OCI-LY7 (cell line): ENCODE results near the gene FOSB. TPM values are rescaled to one million over a fixed set of nuclear protein-coding genes. Genes with fewer than 3 reads are reported as not detected.
A peak's percentile ranks its signal among the peaks of the same experiment; 100 is the strongest.

Experiments used
- BruUV-seq: library from RNA; stranded (reverse); fragments of 400-500 nt; replicated peaks from 2 replicates; lab custom pipeline; 2021; lab: Mats Ljungman, UMichigan
- CTCF ChIA-PET: fragments of 300-600 bp; sonication (Branson Sonifier 250); formaldehyde crosslinking; loops from one replicate; lab custom pipeline; 2022; ENCODE audit warnings: antibody characterized with exemption; ENCODE audit not compliant: unreplicated experiment; lab: Charles Lee
- POLR2A ChIA-PET: fragments of 300-600 bp; sonication (Branson Sonifier 250); formaldehyde crosslinking; loops from one replicate; lab custom pipeline; 2022; ENCODE audit warnings: antibody characterized with exemption; lab: Charles Lee
- DNase-seq: peaks from one replicate; pipeline ENCODE4 v3.0.0-alpha.2; 2015; ENCODE audit warnings: low spot score
- H2AFZ ChIP-seq: fragments of 200-600 bp; sonication (generic), shearing (Covaris generic); 2 replicates; pipeline ENCODE4 v1.6.1; 2014; ENCODE audit warnings: mild to moderate bottlenecking, antibody characterized with exemption, low read length, moderate library complexity
- H3K27ac ChIP-seq: fragments of 200-600 bp; sonication (generic); 2 replicates; pipeline ENCODE4 v1.5.1; 2014; ENCODE audit warnings: mixed run types, low read depth, mild to moderate bottlenecking, moderate library complexity, low read length, inconsistent platforms; ENCODE audit not compliant: poor library complexity, severe bottlenecking
- H3K36me3 ChIP-seq: fragments of 200-600 bp; sonication (generic); 2 replicates; pipeline ENCODE4 v1.6.1; 2014; ENCODE audit warnings: mild to moderate bottlenecking, antibody characterized with exemption, low read length, moderate library complexity, mixed read lengths; ENCODE audit not compliant: insufficient read depth
- H3K4me1 ChIP-seq: fragments of 200-600 bp; sonication (generic); 2 replicates; pipeline ENCODE4 v1.5.1; 2014; ENCODE audit warnings: mild to moderate bottlenecking, low read length; ENCODE audit not compliant: insufficient read depth, poor library complexity, severe bottlenecking
- H3K4me2 ChIP-seq: fragments of 200-600 bp; sonication (generic); 2 replicates; pipeline ENCODE4 v1.6.1; 2014; ENCODE audit warnings: mild to moderate bottlenecking, low read length
- H3K4me3 ChIP-seq: fragments of 200-600 bp; sonication (generic); 2 replicates; pipeline ENCODE4 v1.5.1; 2014; ENCODE audit warnings: mild to moderate bottlenecking, low read depth, low read length; ENCODE audit not compliant: poor library complexity, severe bottlenecking
- H3K79me2 ChIP-seq: fragments of 200-600 bp; sonication (generic); 2 replicates; pipeline ENCODE4 v1.6.1; 2016; ENCODE audit warnings: low read depth, mild to moderate bottlenecking, low read length, moderate library complexity, mixed read lengths; ENCODE audit not compliant: insufficient read depth
- H3K9me2 ChIP-seq: fragments of 200-600 bp; sonication (generic); 2 replicates; pipeline ENCODE4 v1.6.1; 2016; ENCODE audit warnings: mild to moderate bottlenecking, low read length, mixed read lengths; ENCODE audit not compliant: insufficient read depth
- H3K9me3 ChIP-seq: fragments of 200-600 bp; sonication (generic); 2 replicates; pipeline ENCODE4 v1.6.1; 2014; ENCODE audit warnings: mild to moderate bottlenecking, mixed run types, low read length, mixed read lengths
- H4K20me1 ChIP-seq: fragments of 200-600 bp; sonication (generic); 2 replicates; pipeline ENCODE4 v1.6.1; 2014; ENCODE audit warnings: mild to moderate bottlenecking, antibody characterized with exemption, low read length, moderate library complexity, mixed read lengths; ENCODE audit not compliant: insufficient read depth
- CTCF ChIP-seq: fragments of 200-600 bp; sonication (generic); conservative IDR thresholded peaks from 2 replicates; pipeline ENCODE4 v1.5.1; 2014; ENCODE audit warnings: mild to moderate bottlenecking, antibody characterized with exemption, low read length, moderate library complexity, mixed read lengths
- EZH2phosphoT487 ChIP-seq: fragments of 200-600 bp; sonication (generic); IDR thresholded peaks from 2 replicates; pipeline ENCODE4 v1.6.1; 2018; ENCODE audit warnings: low read depth, borderline replicate concordance, mild to moderate bottlenecking, mixed run types, antibody characterized with exemption, low read length, moderate library complexity, mixed read lengths
- intact Hi-C: fragments of 100-400 bp; cut with micrococcal nuclease; formaldehyde crosslinking; loops from one replicate; pipeline ENCODE4 v1.10.0; 2022; ENCODE audit not compliant: unreplicated experiment
- total RNA-seq, 2 experiments: library from RNA; depleted of rRNA in 1 of 2; stranded (reverse); fragments of >200 nt in 1 of 2; shearing (Covaris generic) in 1 of 2; gene quantifications; 2 replicates each; pipeline ENCODE4 v1.2.3, GENCODE V29; 2014 to 2022

Gene FOSB
- total RNA-seq, 2 experiments from 2014 or later = 2.3 to 2.4 TPM

- no TSS peak for BruUV-seq
- Histone ChIP-seq H3K79me2 (peaks cover 11% of the 10 kb centered on the region; the same call in 1 of the 2 replicates), H3K27ac (peak overlapping the region; percentile 79), H3K9me2 (no peaks in the 10 kb centered on the region), H4K20me1 (no peaks in the 10 kb centered on the region), H3K4me3 (peak overlapping the region; percentile 57), H3K36me3 (peaks cover 48% of the 10 kb centered on the region), H3K4me2 (peak overlapping the region; percentile 81), H3K9me3 (no peaks in the 10 kb centered on the region), H2AFZ (no peak overlapping the region; the same call in 1 of the 2 replicates), H3K4me1 (peaks cover 51% of the 10 kb centered on the region)
- TF ChIP-seq EZH2phosphoT487 (no peak), CTCF (no peak)
- CTCF ChIA-PET = no interaction called here
- DNase-seq = peak; percentile 89
- intact Hi-C loops = loop anchor here (1.0 kb wide), 1 partner anchor 13 kb away; the partner anchor contains the start of gene POLR1G
- POLR2A ChIA-PET = no interaction called here
Observed at GRCh38 chr19:45419396-45419795, 48.4 kb upstream of the FOSB start.

GRCh38 chr19:45419895-45420294, 47.9 kb upstream of the FOSB start:
- H3K79me2 ChIP-seq = peaks cover 11% of the 10 kb centered on the region; the same call in 1 of the 2 replicates
- no peaks in the 10 kb centered on the region for H3K9me3 ChIP-seq
- ChIA-PET POLR2A (no interaction called here), CTCF (interaction anchor here (0.6 kb wide), 1 partner anchor 11 kb away, joined by 3 read pairs; no protein-coding TSS in a partner anchor)
- peak overlapping the region; percentile 81 for H3K4me2 ChIP-seq
- no peaks in the 10 kb centered on the region for H3K9me2 ChIP-seq
- H4K20me1 ChIP-seq = no peaks in the 10 kb centered on the region
- peaks cover 56% of the 10 kb centered on the region for H3K4me1 ChIP-seq
- peak overlapping the region; percentile 57 for H3K4me3 ChIP-seq
- DNase-seq = no peak
- H3K36me3 ChIP-seq = peaks cover 43% of the 10 kb centered on the region
- peak overlapping the region; percentile 79 for H3K27ac ChIP-seq
- intact Hi-C loops = loop anchor here (1.0 to 10.0 kb wide), 2 partner anchors 14 to 225 kb away; partner anchors contain the start of gene POLR1G
- no TSS peak for BruUV-seq
- TF ChIP-seq EZH2phosphoT487 (no peak), CTCF (no peak)
- no peak overlapping the region for H2AFZ ChIP-seq

- no peaks in the 10 kb centered on the region for H3K9me2 ChIP-seq
- BruUV-seq = no TSS peak
- CTCF ChIA-PET = interaction anchor here (0.6 kb wide), 1 partner anchor 11 kb away, joined by 3 read pairs; no protein-coding TSS in a partner anchor
- intact Hi-C loops = loop anchor here (10.0 kb wide), 1 partner anchor 224 kb away; no protein-coding TSS in a partner anchor
- H2AFZ ChIP-seq = no peak overlapping the region
- POLR2A ChIA-PET = no interaction called here
- peak overlapping the region; percentile 57 for H3K4me3 ChIP-seq
- H3K9me3 ChIP-seq = no peaks in the 10 kb centered on the region
- no peaks in the 10 kb centered on the region for H4K20me1 ChIP-seq
- peaks cover 61% of the 10 kb centered on the region for H3K4me1 ChIP-seq
- peaks cover 11% of the 10 kb centered on the region; the same call in 1 of the 2 replicates for H3K79me2 ChIP-seq
- H3K27ac ChIP-seq = peak overlapping the region; percentile 79
- TF ChIP-seq EZH2phosphoT487 (no peak), CTCF (no peak)
- no peak for DNase-seq
- H3K36me3 ChIP-seq = peaks cover 42% of the 10 kb centered on the region
- peak overlapping the region; percentile 81 for H3K4me2 ChIP-seq
Observed at GRCh38 chr19:45420356-45420755, 47.4 kb upstream of the FOSB start.
